ENCODE data around the gene PRDX3. TPM values are rescaled to one million over a fixed set of nuclear protein-coding genes. Genes with fewer than 3 reads are reported as not detected.

The PRDX3 gene
- total and polyA plus RNA-seq, 8 donors: 27.1 to 87.4 (median 45.0) TPM

DNA sequence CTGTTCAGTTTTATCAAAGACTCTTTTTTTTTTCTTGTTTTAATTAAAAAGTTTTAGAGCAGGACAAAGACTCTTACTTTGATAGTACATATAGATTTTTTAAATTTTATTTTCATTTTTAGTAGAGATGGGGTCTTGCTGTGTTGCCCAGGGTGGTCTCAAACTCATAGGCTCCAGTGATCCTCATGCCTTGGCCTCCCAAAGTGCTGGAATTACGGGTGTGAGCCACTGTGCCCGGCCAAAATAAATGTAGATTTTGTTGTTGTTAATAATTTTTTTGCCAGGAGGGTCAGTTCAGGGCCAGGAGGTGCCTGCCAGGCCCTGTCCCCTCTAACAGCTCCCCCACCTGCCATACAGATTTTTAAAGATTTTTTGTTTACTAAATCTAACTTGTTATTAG is 57.7 kb downstream of the PRDX3 start:
- no peak for ATAC-seq
- Histone ChIP-seq H3K27me3 (no peaks in the 10 kb centered on the region), H3K4me3 (no peak overlapping the region), H3K9me3 (no peaks in the 10 kb centered on the region), H3K36me3 (peaks cover 0 to 10% (median 0%) of the 10 kb centered on the region in 3 donors), H3K27ac (peak overlapping the region in 2 of 4 donors; percentile 51 to 63), H3K4me1 (peaks cover 0 to 7% (median 0%) of the 10 kb centered on the region in 3 donors)
- 53 to 56% methylated on average over 2 of the region's 2 CpGs for WGBS, 2 donors
- TF ChIP-seq, protein P1, sequence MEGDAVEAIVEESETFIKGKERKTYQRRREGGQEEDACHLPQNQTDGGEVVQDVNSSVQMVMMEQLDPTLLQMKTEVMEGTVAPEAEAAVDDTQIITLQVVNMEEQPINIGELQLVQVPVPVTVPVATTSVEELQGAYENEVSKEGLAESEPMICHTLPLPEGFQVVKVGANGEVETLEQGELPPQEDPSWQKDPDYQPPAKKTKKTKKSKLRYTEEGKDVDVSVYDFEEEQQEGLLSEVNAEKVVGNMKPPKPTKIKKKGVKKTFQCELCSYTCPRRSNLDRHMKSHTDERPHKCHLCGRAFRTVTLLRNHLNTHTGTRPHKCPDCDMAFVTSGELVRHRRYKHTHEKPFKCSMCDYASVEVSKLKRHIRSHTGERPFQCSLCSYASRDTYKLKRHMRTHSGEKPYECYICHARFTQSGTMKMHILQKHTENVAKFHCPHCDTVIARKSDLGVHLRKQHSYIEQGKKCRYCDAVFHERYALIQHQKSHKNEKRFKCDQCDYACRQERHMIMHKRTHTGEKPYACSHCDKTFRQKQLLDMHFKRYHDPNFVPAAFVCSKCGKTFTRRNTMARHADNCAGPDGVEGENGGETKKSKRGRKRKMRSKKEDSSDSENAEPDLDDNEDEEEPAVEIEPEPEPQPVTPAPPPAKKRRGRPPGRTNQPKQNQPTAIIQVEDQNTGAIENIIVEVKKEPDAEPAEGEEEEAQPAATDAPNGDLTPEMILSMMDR (IDR thresholded peaks at IDR 0.05): no peak
- peak in 1 of 6 donors; percentile 22 for DNase-seq
- no peak for FAIRE-seq
- intact Hi-C loops (cut with DNase I): no loop called here

DNA sequence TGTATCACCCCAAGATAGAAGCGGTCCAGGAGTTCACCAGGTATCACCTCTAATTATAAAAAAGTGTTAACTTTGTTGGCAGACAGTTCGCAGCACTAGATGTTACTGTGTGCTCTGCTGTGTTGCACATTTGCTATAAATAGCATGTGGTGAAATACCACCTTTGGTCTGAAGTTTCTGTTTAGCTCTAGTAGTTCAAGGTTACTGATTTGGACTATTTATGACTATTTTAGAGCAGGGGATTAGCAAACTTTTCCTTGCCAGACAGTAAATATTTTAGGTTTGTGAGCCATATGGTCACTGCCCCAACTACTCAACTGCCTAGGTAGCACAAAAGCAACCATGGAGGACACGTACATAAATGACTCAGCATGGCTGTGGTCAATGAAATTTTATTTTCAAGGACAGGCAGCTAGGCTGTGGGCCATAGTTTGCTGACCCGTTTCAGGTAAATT is 58.2 kb downstream of the PRDX3 start:
- TF ChIP-seq, protein P1 (IDR thresholded peaks at IDR 0.05): no peak
- Histone ChIP-seq H3K36me3 (peaks cover 0 to 5% (median 0%) of the 10 kb centered on the region in 3 donors), H3K4me1 (peaks cover 0 to 7% (median 0%) of the 10 kb centered on the region in 3 donors), H3K4me3 (no peak overlapping the region), H3K27me3 (no peaks in the 10 kb centered on the region), H3K9me3 (no peaks in the 10 kb centered on the region), H3K27ac (peak overlapping the region in 2 of 4 donors; percentile 51 to 63)
- FAIRE-seq: no peak
- DNase-seq: peak in 3 of 6 donors; percentile 38 to 41 (median 39)
- whole genome bisulfite sequencing, 2 donors: 36 to 39% methylated on average over 4 of the region's 4 CpGs
- intact Hi-C loops (cut with DNase I): no loop called here
- peak; percentile 81 to 91 (median 88) for ATAC-seq

DNA sequence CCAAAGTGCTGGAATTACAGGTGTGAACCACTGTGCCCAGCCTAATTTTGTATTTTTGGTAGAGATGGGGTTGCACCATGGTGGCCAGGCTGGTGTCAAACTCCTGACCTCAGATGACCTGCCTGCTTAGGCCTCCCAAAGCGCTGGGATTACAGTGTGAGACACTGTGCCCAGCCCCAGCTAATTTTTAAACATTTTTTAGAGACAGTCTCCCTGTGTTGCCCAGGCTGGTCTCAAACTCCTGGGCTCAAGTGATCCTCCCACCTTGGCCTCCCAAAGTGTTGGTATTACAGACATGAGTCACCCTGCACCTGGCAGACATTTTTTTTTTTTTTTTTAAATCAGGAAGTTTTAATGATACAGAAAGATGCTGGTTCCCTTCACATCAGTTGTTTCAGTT is 59.2 kb downstream of the PRDX3 start:
- H3K9me3 ChIP-seq: no peaks in the 10 kb centered on the region
- ATAC-seq: peak; percentile 10 to 34 (median 31)
- DNase-seq: no peak
- H3K36me3 ChIP-seq: peaks cover 0 to 8% (median 0%) of the 10 kb centered on the region in 3 donors
- H3K4me3 ChIP-seq: no peak overlapping the region
- no peaks in the 10 kb centered on the region for H3K27me3 ChIP-seq
- intact Hi-C loops (cut with DNase I): no loop called here
- FAIRE-seq: no peak
- 90 to 100% methylated on average over 1 of the region's 1 CpG for WGBS, 2 donors
- no peak overlapping the region for H3K27ac ChIP-seq
- TF ChIP-seq, protein P1 (IDR thresholded peaks at IDR 0.05): no peak
- peaks cover 0 to 7% (median 0%) of the 10 kb centered on the region in 3 donors for H3K4me1 ChIP-seq

DNA sequence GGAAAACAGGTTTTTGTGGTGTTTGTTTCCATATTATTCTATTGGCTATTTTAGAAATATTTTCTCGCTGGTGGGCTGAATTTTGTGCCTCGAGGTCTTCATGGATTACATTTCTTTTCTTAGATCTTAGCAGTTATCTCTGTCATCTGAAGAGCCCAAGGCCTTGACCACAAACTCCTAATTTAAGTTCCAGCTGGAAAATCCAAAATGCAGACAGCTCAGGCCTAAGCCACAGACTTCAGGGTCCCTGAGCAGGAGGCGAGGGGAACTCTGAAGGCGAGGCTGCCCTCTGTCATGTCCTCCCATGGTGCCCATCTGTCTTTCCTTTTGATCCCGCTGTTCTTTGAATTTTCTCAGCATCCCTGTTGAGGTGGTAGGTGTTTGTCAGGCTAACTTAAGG is 60.4 kb downstream of the PRDX3 start:
- intact Hi-C loops (cut with DNase I): no loop called here
- 95 to 96% methylated on average over 5 of the region's 5 CpGs for WGBS, 2 donors
- TF ChIP-seq, protein P1 (IDR thresholded peaks at IDR 0.05): no peak
- peaks cover 0 to 11% (median 0%) of the 10 kb centered on the region in 3 donors for H3K36me3 ChIP-seq
- DNase-seq: peak in 1 of 6 donors; percentile 5
- peaks cover 0 to 7% (median 0%) of the 10 kb centered on the region in 3 donors for H3K4me1 ChIP-seq
- no peaks in the 10 kb centered on the region for H3K27me3 ChIP-seq
- H3K4me3 ChIP-seq: no peak overlapping the region
- ATAC-seq: no peak
- no peak for FAIRE-seq
- no peak overlapping the region for H3K27ac ChIP-seq
- H3K9me3 ChIP-seq: no peaks in the 10 kb centered on the region

Other genes with a start within 250 kb of the PRDX3 start
- gene NANOS1, start 149.1 kb downstream of the PRDX3 start, total RNA-seq: 1 to 10 TPM in 4 of 6 donors, under 1 TPM in 2; 0.47 to 1.9 (median 1.2) TPM
- gene NANOS1, start 149.1 kb downstream of the PRDX3 start, polyA plus RNA-seq: 1 to 10 TPM; 2.2 to 7.7 TPM
- gene EIF3A, start 98.0 kb downstream of the PRDX3 start, total RNA-seq: 100 to 1,000 TPM in 4 of 6 donors, 10 to 100 TPM in 2; 64.8 to 145 (median 106) TPM
- 10 to 100 TPM; 37.2 to 42.1 TPM for gene EIF3A, start 98.0 kb downstream of the PRDX3 start, polyA plus RNA-seq
- gene DENND10, start 74.7 kb downstream of the PRDX3 start, total RNA-seq: 10 to 100 TPM in 3 of 6 donors, 1 to 10 TPM in 3; 7.7 to 16.3 (median 9.7) TPM
- 10 to 100 TPM in 1 of 2 donors, 1 to 10 TPM in 1; 7.2 to 13.1 TPM for gene DENND10, start 74.7 kb downstream of the PRDX3 start, polyA plus RNA-seq
- gene SFXN4, start 13.1 kb downstream of the PRDX3 start, total RNA-seq: 10 to 100 TPM; 16.1 to 28.4 (median 21.7) TPM
- 10 to 100 TPM; 56.8 to 58.6 TPM for gene SFXN4, start 13.1 kb downstream of the PRDX3 start, polyA plus RNA-seq
- gene GRK5, start 28.8 kb upstream of the PRDX3 start, total RNA-seq: 1 to 10 TPM; 1.4 to 4.1 (median 2.2) TPM
- gene GRK5, start 28.8 kb upstream of the PRDX3 start, polyA plus RNA-seq: 1 to 10 TPM; 2.3 to 6.0 TPM

Data from pancreas (tissue), 10 donors.